ENCODE results near the gene CTAGE9. TPM values are rescaled to one million over a fixed set of nuclear protein-coding genes. Genes with fewer than 3 reads are reported as not detected.

The CTAGE9 gene
- total RNA-seq, 1 experiment from 2014 or later = not detected

DNA sequence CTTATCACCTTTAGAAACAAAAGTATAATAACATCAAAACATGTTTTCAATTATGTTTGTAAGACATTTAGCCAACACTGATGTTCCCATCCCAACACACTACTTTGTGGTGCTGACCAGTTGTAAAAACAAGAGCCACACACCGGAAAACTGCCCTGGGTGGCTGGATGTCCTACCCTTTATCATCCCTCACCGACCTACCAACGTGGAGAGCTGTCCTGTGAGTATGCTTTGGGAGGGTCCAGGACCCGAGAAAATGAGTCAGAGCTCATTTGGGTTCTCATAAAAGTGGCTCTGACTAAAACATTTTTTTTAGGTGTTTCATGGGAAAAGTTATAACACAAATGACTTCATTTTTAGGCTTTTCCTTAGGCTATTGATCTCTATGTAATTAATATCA, 29.3 kb upstream of the CTAGE9 start:
- Histone ChIP-seq H3K18ac (ENCODE audit: insufficient read length, low read depth, low read length) (no peak overlapping the region), H3K9me3 (ENCODE audit: control insufficient read depth, low read depth, low read length) (no peaks in the 10 kb centered on the region), H2BK15ac (ENCODE audit: low read depth, low read length) (no peak overlapping the region), H4K8ac (replicated peaks; ENCODE audit: insufficient read length, low read depth, low read length) (no peak overlapping the region), H3K27me3 (ENCODE audit: insufficient read depth, low read length) (no peaks in the 10 kb centered on the region), H2BK20ac (ENCODE audit: low read depth, low read length, poor library complexity, severe bottlenecking) (no peak overlapping the region), H2BK12ac (ENCODE audit: insufficient read length, low read depth, low read length) (no peak overlapping the region), H4K5ac (ENCODE audit: insufficient read length, low read depth, low read length) (no peak overlapping the region), H3K4me2 (ENCODE audit: insufficient read depth, insufficient read length, low read length) (no peak overlapping the region), H2BK5ac (ENCODE audit: insufficient read length, low read length) (no peak overlapping the region), H3K56ac (ENCODE audit: insufficient read length, low read depth, low read length) (no peak overlapping the region), H3K79me1 (ENCODE audit: insufficient read depth, low read depth, low read length, poor library complexity, severe bottlenecking) (no peaks in the 10 kb centered on the region), H4K20me1 (ENCODE audit: control insufficient read depth, insufficient read depth, insufficient read length) (no peaks in the 10 kb centered on the region), H3K4ac (ENCODE audit: low read depth, low read length) (no peak overlapping the region), H3K27ac (ENCODE audit: insufficient read length, low read depth, low read length) (no peak overlapping the region), H3K9ac (ENCODE audit: extremely low read depth, insufficient read length, low read length) (no peak overlapping the region), H3K14ac (ENCODE audit: insufficient read depth, low read length) (no peak overlapping the region), H2AK5ac (ENCODE audit: insufficient read length, low read length) (no peak overlapping the region), H3K23ac (ENCODE audit: insufficient read length, low read depth, low read length) (no peak overlapping the region), H3K79me2 (ENCODE audit: insufficient read depth, low read length) (no peaks in the 10 kb centered on the region), H3K23me2 (ENCODE audit: insufficient read length, low read depth, low read length, poor library complexity, severe bottlenecking) (no peaks in the 10 kb centered on the region), H3T11ph (ENCODE audit: low read length) (no peak overlapping the region), H4K91ac (ENCODE audit: insufficient read length, low read depth, low read length) (no peak overlapping the region), H3K4me1 (ENCODE audit: insufficient read depth, low read length) (peaks cover 5% of the 10 kb centered on the region; the same call in 1 of the 2 replicates), H2AFZ (ENCODE audit: low read length) (no peak overlapping the region), H2BK120ac (ENCODE audit: low read depth, low read length, poor library complexity, severe bottlenecking) (no peak overlapping the region)
- H3K4me3 Mint-ChIP-seq = no peak overlapping the region
- no peaks in the 10 kb centered on the region for H3K9me3 Mint-ChIP-seq
- WGBS (ENCODE audit: extremely low coverage, insufficient read length, low lambda C conversion rate) = no CpG with 5 or more reads among the region's 4 CpGs
- H3K27ac Mint-ChIP-seq = no peak overlapping the region
- peaks cover 10 to 11% of the 10 kb centered on the region in 2 experiments for H3K4me1 Mint-ChIP-seq
- H3K27me3 Mint-ChIP-seq (ENCODE audit: low read depth) = peaks cover 4% of the 10 kb centered on the region; the same call in 1 of the 2 replicates
- DNase-seq = no peak
- H3K36me3 Mint-ChIP-seq (ENCODE audit: insufficient read depth in 1 of 3, low read depth in 3 of 3) = no peaks in the 10 kb centered on the region
- TF ChIP-seq, protein P1, sequence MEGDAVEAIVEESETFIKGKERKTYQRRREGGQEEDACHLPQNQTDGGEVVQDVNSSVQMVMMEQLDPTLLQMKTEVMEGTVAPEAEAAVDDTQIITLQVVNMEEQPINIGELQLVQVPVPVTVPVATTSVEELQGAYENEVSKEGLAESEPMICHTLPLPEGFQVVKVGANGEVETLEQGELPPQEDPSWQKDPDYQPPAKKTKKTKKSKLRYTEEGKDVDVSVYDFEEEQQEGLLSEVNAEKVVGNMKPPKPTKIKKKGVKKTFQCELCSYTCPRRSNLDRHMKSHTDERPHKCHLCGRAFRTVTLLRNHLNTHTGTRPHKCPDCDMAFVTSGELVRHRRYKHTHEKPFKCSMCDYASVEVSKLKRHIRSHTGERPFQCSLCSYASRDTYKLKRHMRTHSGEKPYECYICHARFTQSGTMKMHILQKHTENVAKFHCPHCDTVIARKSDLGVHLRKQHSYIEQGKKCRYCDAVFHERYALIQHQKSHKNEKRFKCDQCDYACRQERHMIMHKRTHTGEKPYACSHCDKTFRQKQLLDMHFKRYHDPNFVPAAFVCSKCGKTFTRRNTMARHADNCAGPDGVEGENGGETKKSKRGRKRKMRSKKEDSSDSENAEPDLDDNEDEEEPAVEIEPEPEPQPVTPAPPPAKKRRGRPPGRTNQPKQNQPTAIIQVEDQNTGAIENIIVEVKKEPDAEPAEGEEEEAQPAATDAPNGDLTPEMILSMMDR (conservative IDR thresholded peaks at IDR 0.05) = no peak
